ENCODE data around the gene PLA2G4D.
"Not testable (repeated sequence)": the region's sequence is repeated elsewhere in the genome, so short reads cannot be mapped to it uniquely, and the experiment has no call there.

DNA sequence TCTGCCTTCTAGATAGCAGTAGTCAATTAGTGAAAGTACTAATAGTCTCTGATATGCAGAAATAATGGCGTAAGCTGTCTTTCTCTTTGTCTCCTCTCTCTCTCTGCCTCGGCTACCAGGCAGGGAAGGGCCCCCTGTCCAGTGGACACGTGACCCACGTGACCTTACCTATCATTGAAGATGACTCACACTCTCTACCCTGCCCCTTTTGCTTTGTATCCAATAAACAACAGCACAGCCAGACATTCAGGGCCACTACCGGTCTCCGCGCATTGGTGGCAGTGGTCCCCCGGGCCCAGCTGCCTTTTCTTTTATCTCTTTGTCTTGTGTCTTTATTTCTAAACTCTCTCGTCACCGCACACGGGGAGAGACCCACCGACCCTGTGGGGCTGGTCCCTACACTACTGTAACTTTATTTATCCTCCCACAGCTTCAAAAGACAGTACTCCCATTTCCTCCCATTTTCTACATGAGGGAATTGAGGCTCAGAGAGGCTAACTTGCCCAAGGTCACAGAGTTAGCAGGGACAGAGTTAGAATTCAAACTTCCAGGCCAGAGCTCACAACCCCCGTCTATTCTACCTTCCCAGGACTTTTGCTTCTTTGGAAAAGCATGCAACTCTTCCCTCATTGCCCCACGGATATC is 2.5 kb downstream of the PLA2G4D start:
- not testable (repeated sequence) for TF ChIP-seq STAT1 (IDR thresholded peaks at IDR 0.05; ENCODE audit: unreplicated experiment); POLR2AphosphoS5 (IDR thresholded peaks at IDR 0.05; ENCODE audit: low read depth); EZH2phosphoT487 (IDR thresholded peaks at IDR 0.05; ENCODE audit: unreplicated experiment); CREB1 (CRISPR knock-in tag; IDR thresholded peaks at IDR 0.05; ENCODE audit: low read depth); EZH2 (IDR thresholded peaks at IDR 0.05; ENCODE audit: low read depth, unreplicated experiment); ZNF331 (CRISPR knock-in tag; IDR thresholded peaks at IDR 0.05; ENCODE audit: low read depth); JUNB (IDR thresholded peaks at IDR 0.05; ENCODE audit: unreplicated experiment); ZNF114 (CRISPR knock-in tag; IDR thresholded peaks at IDR 0.05); NANOG (IDR thresholded peaks at IDR 0.05; ENCODE audit: borderline replicate concordance)
- TF ChIP-seq, protein P1, sequence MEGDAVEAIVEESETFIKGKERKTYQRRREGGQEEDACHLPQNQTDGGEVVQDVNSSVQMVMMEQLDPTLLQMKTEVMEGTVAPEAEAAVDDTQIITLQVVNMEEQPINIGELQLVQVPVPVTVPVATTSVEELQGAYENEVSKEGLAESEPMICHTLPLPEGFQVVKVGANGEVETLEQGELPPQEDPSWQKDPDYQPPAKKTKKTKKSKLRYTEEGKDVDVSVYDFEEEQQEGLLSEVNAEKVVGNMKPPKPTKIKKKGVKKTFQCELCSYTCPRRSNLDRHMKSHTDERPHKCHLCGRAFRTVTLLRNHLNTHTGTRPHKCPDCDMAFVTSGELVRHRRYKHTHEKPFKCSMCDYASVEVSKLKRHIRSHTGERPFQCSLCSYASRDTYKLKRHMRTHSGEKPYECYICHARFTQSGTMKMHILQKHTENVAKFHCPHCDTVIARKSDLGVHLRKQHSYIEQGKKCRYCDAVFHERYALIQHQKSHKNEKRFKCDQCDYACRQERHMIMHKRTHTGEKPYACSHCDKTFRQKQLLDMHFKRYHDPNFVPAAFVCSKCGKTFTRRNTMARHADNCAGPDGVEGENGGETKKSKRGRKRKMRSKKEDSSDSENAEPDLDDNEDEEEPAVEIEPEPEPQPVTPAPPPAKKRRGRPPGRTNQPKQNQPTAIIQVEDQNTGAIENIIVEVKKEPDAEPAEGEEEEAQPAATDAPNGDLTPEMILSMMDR (conservative IDR thresholded peaks at IDR 0.05; ENCODE audit: low read depth in 2 of 2) = not testable (repeated sequence)
- TF ChIP-seq, protein P2, sequence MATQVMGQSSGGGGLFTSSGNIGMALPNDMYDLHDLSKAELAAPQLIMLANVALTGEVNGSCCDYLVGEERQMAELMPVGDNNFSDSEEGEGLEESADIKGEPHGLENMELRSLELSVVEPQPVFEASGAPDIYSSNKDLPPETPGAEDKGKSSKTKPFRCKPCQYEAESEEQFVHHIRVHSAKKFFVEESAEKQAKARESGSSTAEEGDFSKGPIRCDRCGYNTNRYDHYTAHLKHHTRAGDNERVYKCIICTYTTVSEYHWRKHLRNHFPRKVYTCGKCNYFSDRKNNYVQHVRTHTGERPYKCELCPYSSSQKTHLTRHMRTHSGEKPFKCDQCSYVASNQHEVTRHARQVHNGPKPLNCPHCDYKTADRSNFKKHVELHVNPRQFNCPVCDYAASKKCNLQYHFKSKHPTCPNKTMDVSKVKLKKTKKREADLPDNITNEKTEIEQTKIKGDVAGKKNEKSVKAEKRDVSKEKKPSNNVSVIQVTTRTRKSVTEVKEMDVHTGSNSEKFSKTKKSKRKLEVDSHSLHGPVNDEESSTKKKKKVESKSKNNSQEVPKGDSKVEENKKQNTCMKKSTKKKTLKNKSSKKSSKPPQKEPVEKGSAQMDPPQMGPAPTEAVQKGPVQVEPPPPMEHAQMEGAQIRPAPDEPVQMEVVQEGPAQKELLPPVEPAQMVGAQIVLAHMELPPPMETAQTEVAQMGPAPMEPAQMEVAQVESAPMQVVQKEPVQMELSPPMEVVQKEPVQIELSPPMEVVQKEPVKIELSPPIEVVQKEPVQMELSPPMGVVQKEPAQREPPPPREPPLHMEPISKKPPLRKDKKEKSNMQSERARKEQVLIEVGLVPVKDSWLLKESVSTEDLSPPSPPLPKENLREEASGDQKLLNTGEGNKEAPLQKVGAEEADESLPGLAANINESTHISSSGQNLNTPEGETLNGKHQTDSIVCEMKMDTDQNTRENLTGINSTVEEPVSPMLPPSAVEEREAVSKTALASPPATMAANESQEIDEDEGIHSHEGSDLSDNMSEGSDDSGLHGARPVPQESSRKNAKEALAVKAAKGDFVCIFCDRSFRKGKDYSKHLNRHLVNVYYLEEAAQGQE (IDR thresholded peaks at IDR 0.05; ENCODE audit: unreplicated experiment) = not testable (repeated sequence)
- TF ChIP-seq, protein P3, sequence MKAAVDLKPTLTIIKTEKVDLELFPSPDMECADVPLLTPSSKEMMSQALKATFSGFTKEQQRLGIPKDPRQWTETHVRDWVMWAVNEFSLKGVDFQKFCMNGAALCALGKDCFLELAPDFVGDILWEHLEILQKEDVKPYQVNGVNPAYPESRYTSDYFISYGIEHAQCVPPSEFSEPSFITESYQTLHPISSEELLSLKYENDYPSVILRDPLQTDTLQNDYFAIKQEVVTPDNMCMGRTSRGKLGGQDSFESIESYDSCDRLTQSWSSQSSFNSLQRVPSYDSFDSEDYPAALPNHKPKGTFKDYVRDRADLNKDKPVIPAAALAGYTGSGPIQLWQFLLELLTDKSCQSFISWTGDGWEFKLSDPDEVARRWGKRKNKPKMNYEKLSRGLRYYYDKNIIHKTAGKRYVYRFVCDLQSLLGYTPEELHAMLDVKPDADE (IDR thresholded peaks at IDR 0.05) = not testable (repeated sequence)
